GM21423 (cell line): Measurements from ENCODE around the gene LAMA1.

ENCODE experiments used
- ATAC-seq: cut with Tn5 transposase; IDR thresholded peaks from one replicate; pipeline ENCODE4 v1.9.1; 2021; ENCODE audit warnings: mild to moderate bottlenecking, moderate library complexity; ENCODE audit not compliant: unreplicated experiment

LAMA1 gene

DNA sequence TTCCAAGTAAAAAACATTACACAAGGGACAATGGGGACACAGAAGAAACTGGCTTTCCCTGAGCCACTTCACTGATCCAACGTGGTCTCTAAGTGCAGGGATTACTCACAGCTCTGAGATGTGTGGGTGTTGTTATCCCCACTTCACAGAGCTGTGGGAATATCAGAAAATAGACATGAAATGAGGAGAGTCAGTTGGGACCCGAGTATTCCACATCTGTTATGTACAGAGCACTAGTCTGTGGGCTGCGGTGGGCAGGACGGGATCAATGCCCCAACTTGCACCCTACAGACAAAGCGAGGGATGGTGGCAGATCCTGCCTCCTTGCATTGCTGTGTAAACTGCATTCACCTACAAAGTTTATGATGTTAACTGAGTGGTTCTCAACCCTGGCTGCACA lies 11.7 kb downstream of the LAMA1 start:
- no peak for ATAC-seq

- ATAC-seq = no peak
These were observed 12.3 kb downstream of the LAMA1 start for GRCh38 chr18:7105268-7105667.

- ATAC-seq = no peak
These were observed 12.9 kb downstream of the LAMA1 start for GRCh38 chr18:7104649-7105048.

- no peak for ATAC-seq
These were observed 15.5 kb downstream of the LAMA1 start for GRCh38 chr18:7102131-7102530.

GRCh38 chr18:7096838-7097237 lies 20.8 kb downstream of the LAMA1 start:
- ATAC-seq = no peak

- ATAC-seq = no peak
These were observed 23.2 kb downstream of the LAMA1 start for GRCh38 chr18:7094427-7094826.

DNA sequence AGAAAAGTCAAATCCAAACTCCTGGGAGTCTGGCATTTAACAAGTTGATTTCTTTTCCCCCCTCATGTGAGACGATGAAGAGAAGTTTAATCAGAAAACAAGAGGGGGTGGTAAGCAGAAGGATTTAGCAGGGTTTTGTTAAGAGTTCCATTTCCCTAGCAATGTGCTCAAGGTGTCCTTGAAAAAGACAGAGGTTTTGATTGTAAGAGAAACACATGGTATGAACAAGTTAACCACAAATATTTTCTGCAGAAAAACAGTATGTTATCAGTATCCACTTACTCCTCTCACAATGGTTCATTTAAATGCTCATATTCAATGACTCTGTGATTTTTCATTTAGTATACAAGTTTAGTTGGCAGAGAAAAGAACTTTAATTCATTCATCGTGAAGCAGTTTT lies 26.8 kb downstream of the LAMA1 start:
- ATAC-seq = no peak

GRCh38 chr18:7089369-7089768 lies 28.2 kb downstream of the LAMA1 start:
- ATAC-seq = no peak

DNA sequence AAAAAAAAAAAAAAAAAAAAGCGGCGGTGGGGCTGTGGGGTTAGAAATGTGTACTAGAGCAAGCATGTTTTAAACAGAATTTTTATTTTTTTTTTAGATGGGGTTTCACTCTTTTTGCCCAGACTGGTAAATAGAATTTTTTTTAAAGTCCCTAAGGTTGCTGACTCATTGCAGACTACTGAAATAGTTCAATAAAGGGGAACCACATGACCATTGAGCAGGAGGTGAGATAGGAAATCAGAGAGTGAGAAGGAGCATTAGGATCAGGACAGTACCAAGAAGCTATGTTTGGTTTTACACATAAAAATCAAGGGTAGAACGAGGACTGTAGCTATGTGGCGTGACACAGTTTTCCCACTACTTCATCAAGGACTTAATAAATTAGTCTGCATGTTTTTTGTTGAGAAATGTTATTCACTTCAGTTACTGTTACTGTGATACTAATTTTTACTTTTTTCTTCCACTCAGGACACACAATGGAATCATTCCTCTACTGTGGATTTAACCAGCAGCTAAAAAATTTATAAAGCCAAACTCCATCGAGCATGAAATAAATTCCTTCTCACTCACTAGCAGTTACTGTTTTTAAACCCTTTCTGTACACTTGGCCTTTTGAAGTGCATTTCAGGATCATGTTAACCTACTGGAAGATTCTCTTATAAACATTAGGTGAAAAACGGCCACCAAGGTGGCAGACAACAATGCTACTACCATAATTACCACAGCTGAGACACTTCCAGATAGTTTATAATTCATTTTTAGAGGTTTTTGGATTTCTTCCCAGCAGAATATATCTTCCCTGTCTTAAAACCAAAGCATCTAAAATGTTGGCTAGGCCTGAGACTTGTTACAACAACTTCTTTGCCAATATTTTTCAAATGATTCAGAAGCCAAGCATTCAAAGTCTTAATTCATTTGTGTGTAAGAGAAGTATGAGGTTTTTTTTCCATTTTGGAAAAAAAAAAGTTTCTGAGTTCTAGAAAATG lies 33.2 kb downstream of the LAMA1 start:
- no peak for ATAC-seq

GRCh38 chr18:7082671-7083070 lies 34.9 kb downstream of the LAMA1 start:
- no peak for ATAC-seq

GRCh38 chr18:7079231-7079630 lies 38.4 kb downstream of the LAMA1 start:
- ATAC-seq = no peak

DNA sequence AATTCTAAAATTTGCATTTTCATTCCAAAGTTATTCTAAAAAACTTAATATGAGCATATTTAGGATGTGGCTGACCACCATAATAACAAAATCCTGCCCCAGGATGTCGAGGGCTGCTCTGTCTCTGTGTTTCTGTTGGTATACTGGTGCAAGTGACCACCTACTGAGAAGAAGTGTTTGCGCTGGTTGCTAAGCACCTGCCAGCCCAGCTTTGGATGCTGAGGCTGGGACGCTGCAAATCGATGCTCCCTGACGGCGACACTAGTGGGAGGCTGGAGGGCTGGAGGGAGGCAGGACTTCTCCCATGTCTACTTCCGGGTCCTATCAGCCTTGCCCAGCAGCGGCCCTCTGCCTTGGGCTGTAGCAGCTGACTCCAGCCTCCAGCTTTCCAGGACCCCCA lies 45.0 kb downstream of the LAMA1 start:
- no peak for ATAC-seq

GRCh38 chr18:7071600-7071999 lies 46.0 kb downstream of the LAMA1 start:
- no peak for ATAC-seq

DNA sequence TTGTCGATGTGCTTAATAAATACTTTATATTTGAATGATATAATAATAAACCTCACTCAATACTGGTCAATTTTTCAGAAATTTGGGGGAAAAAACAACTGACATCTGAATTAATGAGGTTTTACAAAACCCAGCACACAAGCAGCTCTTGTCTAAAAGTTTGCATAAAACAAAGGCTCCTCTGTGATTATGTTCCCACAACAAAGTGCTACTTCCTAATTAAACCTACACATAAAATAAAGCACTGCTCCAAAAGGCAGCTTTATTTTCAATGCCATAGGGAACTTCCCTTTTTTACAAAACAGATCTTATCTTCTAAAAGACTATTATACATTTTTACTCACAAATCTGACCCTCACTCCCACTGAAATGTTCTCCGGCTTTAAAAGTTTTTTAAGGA lies 47.1 kb downstream of the LAMA1 start:
- ATAC-seq = no peak

DNA sequence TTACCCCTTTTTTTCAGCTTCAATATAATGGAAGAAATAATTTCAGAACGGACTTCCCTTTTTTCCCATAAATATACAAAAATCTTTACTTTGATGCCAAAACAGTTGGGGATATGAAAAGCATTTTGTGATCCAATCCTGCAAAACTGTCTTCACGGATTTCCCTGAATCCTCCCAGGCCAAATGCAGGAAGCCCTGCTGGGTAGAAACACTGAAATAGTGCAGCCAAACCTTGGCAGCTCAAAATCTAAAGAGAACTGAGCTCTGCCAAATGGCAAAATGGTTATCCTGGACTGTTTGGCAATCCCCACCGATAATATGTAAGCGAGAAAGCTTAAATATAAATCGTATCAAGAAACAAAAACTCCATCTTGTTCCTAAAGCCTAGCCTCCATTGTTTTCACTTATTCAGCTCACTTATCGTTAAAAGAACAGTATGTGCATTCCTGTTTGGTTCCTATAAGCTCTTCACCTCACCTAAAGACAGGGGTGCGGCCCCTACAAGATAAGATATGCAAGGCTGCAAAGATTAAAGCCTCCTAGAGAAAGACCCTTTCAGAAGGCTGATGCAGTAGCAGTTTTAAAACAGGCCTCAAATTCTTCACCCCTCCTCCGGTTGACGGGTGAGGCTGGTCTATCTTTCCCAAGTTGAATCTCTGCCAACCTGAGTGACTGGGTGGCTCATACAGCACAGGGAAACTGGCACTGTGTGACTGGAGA lies 48.6 kb downstream of the LAMA1 start:
- ATAC-seq = no peak

DNA sequence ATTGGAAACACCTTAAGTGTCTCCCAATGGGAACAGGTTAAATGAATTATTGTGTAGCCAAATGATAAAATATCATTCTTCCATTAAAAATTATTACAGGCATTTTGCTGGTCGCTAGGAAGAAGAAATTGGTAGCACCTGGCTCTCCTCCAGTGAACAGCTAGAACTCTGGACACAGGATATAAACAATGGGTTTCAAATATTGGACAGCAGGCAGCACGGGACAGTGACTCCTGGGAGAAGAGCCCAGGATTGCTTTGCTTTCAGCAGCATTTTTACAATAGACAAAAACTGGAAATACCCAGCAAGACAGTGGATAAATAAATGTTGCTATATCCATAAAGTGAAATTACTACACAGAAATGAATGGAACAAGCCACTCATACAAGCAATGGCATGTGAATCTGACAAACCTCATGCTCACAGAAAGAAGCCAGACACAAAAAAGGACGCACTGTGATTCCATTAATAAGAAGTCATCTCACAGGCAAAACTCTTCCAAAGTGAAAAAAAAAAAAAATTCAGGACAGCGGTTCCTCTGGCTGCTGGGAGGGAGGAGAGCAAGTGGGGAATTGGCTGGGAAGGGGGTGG lies 50.5 kb downstream of the LAMA1 start:
- ATAC-seq = no peak

GRCh38 chr18:7065736-7066135 lies 51.9 kb downstream of the LAMA1 start:
- ATAC-seq = no peak

- ATAC-seq = no peak
These were observed 53.3 kb downstream of the LAMA1 start for GRCh38 chr18:7064346-7064745.

- ATAC-seq = no peak
These were observed 54.8 kb downstream of the LAMA1 start for GRCh38 chr18:7062811-7063210.

DNA sequence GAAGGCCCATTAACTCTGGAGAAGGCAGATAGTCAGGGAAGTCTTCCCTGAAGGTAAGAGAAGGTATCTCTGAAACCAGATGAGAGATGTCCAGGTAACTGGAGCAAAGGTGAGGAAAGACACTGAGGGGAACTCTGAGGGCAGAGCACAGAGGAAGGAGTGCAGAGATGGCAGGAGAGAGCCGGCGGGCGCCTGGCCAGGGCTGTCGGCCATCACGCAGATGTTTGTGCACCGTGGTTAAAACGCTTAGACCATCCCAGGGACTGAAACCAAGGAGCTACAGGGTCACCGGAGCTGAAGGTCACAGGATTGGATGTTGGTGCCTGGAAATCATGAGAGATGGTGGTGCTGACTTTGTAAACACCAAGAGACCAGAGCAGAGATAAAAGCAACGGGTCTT lies 55.4 kb downstream of the LAMA1 start:
- no peak for ATAC-seq

DNA sequence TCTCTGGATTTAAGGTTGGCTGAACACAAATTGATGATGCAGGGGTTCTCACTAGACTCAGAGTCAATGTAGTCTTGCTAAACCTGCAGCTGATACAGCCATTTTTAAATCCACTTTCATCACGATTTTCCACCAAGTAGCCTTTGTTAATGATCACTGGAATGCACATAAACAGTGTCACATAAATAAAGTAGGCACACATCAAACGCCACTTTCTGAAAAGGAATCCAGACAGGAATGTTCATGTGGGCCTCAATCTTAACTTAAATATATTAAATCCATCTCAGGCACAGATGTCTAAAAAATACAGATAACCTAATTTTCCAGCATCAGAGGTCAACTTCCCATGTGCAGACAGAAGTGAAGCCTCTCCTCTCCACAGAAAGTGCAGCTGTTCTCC lies 58.3 kb downstream of the LAMA1 start:
- no peak for ATAC-seq

DNA sequence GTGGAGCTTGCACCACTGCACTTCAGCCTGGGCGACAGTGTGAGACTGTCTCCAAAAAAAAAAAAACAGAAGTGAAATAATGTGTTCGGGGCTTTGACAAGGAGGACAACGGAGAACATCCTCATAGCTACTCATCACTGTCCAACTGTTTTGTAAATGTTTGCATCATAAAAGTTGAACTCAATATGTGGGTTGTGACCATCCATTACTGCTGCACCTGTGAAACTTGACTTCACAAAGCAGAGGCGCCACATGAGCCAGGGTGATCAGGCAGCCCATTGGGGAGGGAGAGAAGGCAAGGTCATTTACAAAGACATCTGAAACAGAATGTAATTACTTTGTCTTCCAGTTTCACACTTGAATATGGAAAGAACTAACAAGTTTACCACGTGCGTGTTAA lies 61.6 kb downstream of the LAMA1 start:
- no peak for ATAC-seq
